H1 (cell line): ENCODE results near the gene DYRK1A. TPM values are rescaled to one million over a fixed set of nuclear protein-coding genes. Genes with fewer than 3 reads are reported as not detected.

ENCODE experiments used
- CTCF ChIA-PET: fragments of 300-600 bp; sonication (Branson Sonifier 250); formaldehyde crosslinking; loops from one replicate; lab custom pipeline; 2021; ENCODE audit not compliant: partially characterized antibody; lab: Charles Lee
- POLR2A ChIA-PET: fragments of 300-600 bp; sonication (Branson Sonifier 250); formaldehyde crosslinking; loops from one replicate; lab custom pipeline; 2021; ENCODE audit warnings: inconsistent platforms; ENCODE audit not compliant: partially characterized antibody; lab: Charles Lee
- DNase-seq, 2 experiments: peaks; one replicate each; pipeline versions ENCODE4 v3.0.0 to v3.0.0-alpha.2; 2010 to 2022; ENCODE audit warnings: low spot score in 2 of 2, low read depth in 1 of 2, mixed read lengths in 1 of 2
- FAIRE-seq: peaks from 2 replicates; lab custom pipeline; 2011; peaks lifted over from hg19 to GRCh38; lab: Jason Lieb, UNC
- H2AFZ ChIP-seq: 2 replicates; pipeline ENCODE4 v1.8.1; 2012; ENCODE audit warnings: low read length, inconsistent platforms
- H2AK5ac ChIP-seq: 2 replicates; pipeline ENCODE4 v1.6.1; 2013; ENCODE audit warnings: low read depth, low read length
- H2BK120ac ChIP-seq: replicated peaks from 2 replicates; pipeline ENCODE3; 2013; ENCODE audit warnings: low read depth, low read length, inconsistent platforms
- H2BK12ac ChIP-seq: 2 replicates; pipeline ENCODE4 v1.6.1; 2013; ENCODE audit warnings: low read depth, low read length
- H2BK15ac ChIP-seq: 2 replicates; pipeline ENCODE4 v1.6.1; 2013; ENCODE audit warnings: low read length
- H2BK20ac ChIP-seq: 2 replicates; pipeline ENCODE4 v1.6.1; 2013; ENCODE audit warnings: low read length
- H2BK5ac ChIP-seq: 2 replicates; pipeline ENCODE4 v1.6.1; 2013; ENCODE audit warnings: low read depth, low read length
- H3K14ac ChIP-seq: 2 replicates; pipeline ENCODE4 v1.6.1; 2013; ENCODE audit warnings: inconsistent platforms; ENCODE audit not compliant: insufficient read length
- H3K18ac ChIP-seq: 2 replicates; pipeline ENCODE4 v1.6.1; 2013; ENCODE audit warnings: low read length; ENCODE audit errors: extremely low read depth
- H3K23ac ChIP-seq: 2 replicates; pipeline ENCODE4 v1.6.1; 2013; ENCODE audit warnings: inconsistent platforms; ENCODE audit not compliant: insufficient read length
- H3K23me2 ChIP-seq: 2 replicates; pipeline ENCODE4 v1.6.1; 2013; ENCODE audit warnings: low read depth, low read length
- H3K27ac ChIP-seq: 2 replicates; pipeline ENCODE4 v1.6.1; 2011; ENCODE audit warnings: low read depth, low read length, inconsistent platforms
- H3K27me3 ChIP-seq, 4 experiments: replicated peaks in 1 of 4; 1 replicate in 1 of 4; 2 replicates in 3 of 4; pipeline versions ENCODE4 v1.6.1 to v1.8.1; 2011 to 2013; ENCODE audit warnings: low read length in 3 of 4, mild to moderate bottlenecking in 3 of 4, inconsistent platforms in 2 of 4, mixed read lengths in 2 of 4, moderate library complexity in 1 of 4; ENCODE audit not compliant: control insufficient read depth in 3 of 4, insufficient read depth in 3 of 4; ENCODE audit errors: extremely low read depth in 1 of 4
- H3K36me3 ChIP-seq, 4 experiments: 2 replicates each; pipeline versions ENCODE4 v1.6.1 to v1.8.1; 2011 to 2013; ENCODE audit warnings: mild to moderate bottlenecking in 4 of 4, low read length in 3 of 4, moderate library complexity in 2 of 4, control low read depth in 1 of 4, inconsistent platforms in 1 of 4; ENCODE audit not compliant: insufficient read depth in 4 of 4, control insufficient read depth in 2 of 4
- H3K4ac ChIP-seq: replicated peaks from 2 replicates; pipeline ENCODE3; 2013; ENCODE audit warnings: low read length, low read depth, mixed read lengths, inconsistent platforms; ENCODE audit not compliant: insufficient read length
- H3K4me1 ChIP-seq, 4 experiments: replicated peaks in 1 of 4; 1 replicate in 1 of 4; 2 replicates in 3 of 4; pipeline versions ENCODE4 v1.6.1 to v1.8.1; 2011 to 2013; ENCODE audit warnings: low read length in 3 of 4, inconsistent platforms in 2 of 4, mixed read lengths in 1 of 4; ENCODE audit not compliant: insufficient read depth in 4 of 4, control insufficient read depth in 3 of 4
- H3K4me2 ChIP-seq, 2 experiments: 2 replicates each; pipeline versions ENCODE4 v1.6.1 to v1.8.1; 2011 to 2013; ENCODE audit warnings: low read depth in 2 of 2, low read length in 2 of 2, control low read depth in 1 of 2, inconsistent platforms in 1 of 2, mild to moderate bottlenecking in 1 of 2; ENCODE audit not compliant: insufficient read depth in 1 of 2
- H3K4me3 ChIP-seq, 4 experiments: fragments of 200-600, 300-600 bp in 1 of 4; sonication (generic), shearing (Covaris generic), sonication (Bioruptor Twin) in 1 of 4; 2 replicates each; pipeline versions ENCODE4 v1.5.1 to v1.8.1; 2011 to 2016; ENCODE audit warnings: low read length in 4 of 4, low read depth in 3 of 4, control low read depth in 2 of 4, inconsistent platforms in 2 of 4, mild to moderate bottlenecking in 2 of 4, mixed read lengths in 1 of 4, moderate library complexity in 1 of 4; ENCODE audit not compliant: insufficient read depth in 2 of 4; ENCODE audit errors: extremely low read depth in 1 of 4
- H3K56ac ChIP-seq: replicated peaks from 2 replicates; pipeline ENCODE3; 2013; ENCODE audit warnings: low read depth, mild to moderate bottlenecking, mixed read lengths, low read length, inconsistent platforms; ENCODE audit not compliant: insufficient read length
- H3K79me1 ChIP-seq: 2 replicates; pipeline ENCODE4 v1.6.1; 2013; ENCODE audit warnings: low read depth, low read length, control low read depth
- H3K79me2 ChIP-seq, 2 experiments: 2 replicates each; pipeline versions ENCODE4 v1.6.1 to v1.8.1; 2012 to 2013; ENCODE audit warnings: low read length in 2 of 2, mild to moderate bottlenecking in 2 of 2, inconsistent platforms in 1 of 2; ENCODE audit not compliant: insufficient read depth in 2 of 2, control insufficient read depth in 1 of 2
- H3K9ac ChIP-seq, 4 experiments: replicated peaks in 1 of 4; 1 replicate in 1 of 4; 2 replicates in 3 of 4; pipeline versions ENCODE4 v1.6.1 to v1.8.1; 2011 to 2013; ENCODE audit warnings: low read depth in 3 of 4, low read length in 3 of 4, control low read depth in 2 of 4, mild to moderate bottlenecking in 2 of 4, moderate library complexity in 2 of 4, inconsistent platforms in 1 of 4; ENCODE audit errors: extremely low read depth in 1 of 4
- H3K9me3 ChIP-seq, 2 experiments: 2 replicates each; pipeline versions ENCODE4 v1.6.1 to v1.8.1; 2012 to 2013; ENCODE audit warnings: mild to moderate bottlenecking in 2 of 2, moderate library complexity in 2 of 2, control low read depth in 1 of 2, inconsistent platforms in 1 of 2, low read depth in 1 of 2, low read length in 1 of 2, mixed read lengths in 1 of 2; ENCODE audit not compliant: insufficient read depth in 2 of 2
- H4K20me1 ChIP-seq, 2 experiments: replicated peaks in 1 of 2; 2 replicates each; pipeline versions ENCODE3 to v1.8.1; 2011 to 2013; ENCODE audit warnings: inconsistent platforms in 2 of 2, low read length in 2 of 2, mild to moderate bottlenecking in 1 of 2; ENCODE audit not compliant: insufficient read depth in 2 of 2, control insufficient read depth in 1 of 2
- H4K5ac ChIP-seq: 2 replicates; pipeline ENCODE4 v1.6.1; 2013; ENCODE audit warnings: low read length, low read depth, mixed read lengths, inconsistent platforms; ENCODE audit not compliant: insufficient read length
- H4K8ac ChIP-seq: 2 replicates; pipeline ENCODE4 v1.8.0; 2013; ENCODE audit warnings: mild to moderate bottlenecking, moderate library complexity, low read length, inconsistent platforms; ENCODE audit not compliant: insufficient read depth; ENCODE audit errors: extremely low read depth
- H4K91ac ChIP-seq: replicated peaks from 2 replicates; pipeline ENCODE3; 2013; ENCODE audit warnings: low read length, mixed read lengths, inconsistent platforms; ENCODE audit not compliant: insufficient read length
- ASH2L ChIP-seq: fragments of 200-600, 300-600 bp; sonication (generic); IDR thresholded peaks from one replicate; pipeline ENCODE4 v1.7.1; 2017; ENCODE audit warnings: low read length
- CBX5 ChIP-seq: fragments of 300-800, 300-1000 bp; sonication (generic); IDR thresholded peaks from 2 replicates; pipeline ENCODE4 v1.7.1; 2016; ENCODE audit warnings: antibody characterized with exemption, low read length, low read depth
- KDM5A ChIP-seq: fragments of 200-600 bp; IDR thresholded peaks from 2 replicates; pipeline ENCODE4 v1.7.1; 2012; ENCODE audit warnings: mild to moderate bottlenecking, low read length, inconsistent platforms, mixed read lengths
- MAFK ChIP-seq: IDR thresholded peaks from 2 replicates; pipeline ENCODE4 v1.6.1; 2012; ENCODE audit warnings: low read depth, mild to moderate bottlenecking, improper control_type of control experiment, low read length
- POU5F1 ChIP-seq: IDR thresholded peaks from 2 replicates; pipeline ENCODE4 v1.6.1; 2011; ENCODE audit warnings: low read depth, mild to moderate bottlenecking, low read length, moderate library complexity
- RXRA ChIP-seq: IDR thresholded peaks from 2 replicates; pipeline ENCODE4 v1.6.1; 2011; ENCODE audit warnings: low read depth, mild to moderate bottlenecking, low read length, moderate library complexity; ENCODE audit not compliant: insufficient read depth
- WGBS, 2 experiments: shearing (Covaris generic) in 1 of 2; methylation state at CpG; one replicate each; pipeline versions ENCODE4 v1.1.6 to v1.1.7; 2013 to 2015; ENCODE audit warnings: low lambda C conversion rate in 2 of 2, mixed read lengths in 2 of 2, inconsistent platforms in 1 of 2, low coverage in 1 of 2, missing lambda C conversion rate in 1 of 2; ENCODE audit not compliant: insufficient replicate concordance in 2 of 2, insufficient coverage in 1 of 2, insufficient read length in 1 of 2; ENCODE audit errors: extremely low coverage in 1 of 2, missing lambda C conversion rate in 1 of 2; 5-methylcytosine and 5-hydroxymethylcytosine counted together
- polyA plus RNA-seq, 7 experiments: library from polyadenylated mRNA; depleted of rRNA in 3 of 7; stranded (reverse) in 5 of 7; unstranded in 2 of 7; fragments of >200 nt in 5 of 7; fragments of 200-250 nt in 2 of 7; gene quantifications; 1 replicate in 5 of 7; 2 replicates in 1 of 7; 4 replicates in 1 of 7; pipeline versions ENCODE4 v1.2.1 to v1.2.3, GENCODE V29; 2011 to 2013; ENCODE audit warnings: missing spikeins in 2 of 7, mixed read lengths in 2 of 7
- total RNA-seq: library from RNA; stranded (reverse); fragmentation: NEBNext Ultra II Directional; extraction: Animal tissue kit (Norgen Biotek cat#: 25700); gene quantifications from 2 replicates; pipeline ENCODE4 v1.2.1, GENCODE V29; 2021
- TF ChIP-seq, protein P1 (sequence below): IDR thresholded peaks from 2 replicates; pipeline ENCODE4 v1.6.1; 2012; ENCODE audit warnings: inconsistent platforms

The DYRK1A gene
- total and polyA plus RNA-seq, 2 of the 8 experiments (the other 6 are each of a cell fraction or from before 2014, with no cell fraction given), result 61.1 to 62.2 TPM

DNA sequence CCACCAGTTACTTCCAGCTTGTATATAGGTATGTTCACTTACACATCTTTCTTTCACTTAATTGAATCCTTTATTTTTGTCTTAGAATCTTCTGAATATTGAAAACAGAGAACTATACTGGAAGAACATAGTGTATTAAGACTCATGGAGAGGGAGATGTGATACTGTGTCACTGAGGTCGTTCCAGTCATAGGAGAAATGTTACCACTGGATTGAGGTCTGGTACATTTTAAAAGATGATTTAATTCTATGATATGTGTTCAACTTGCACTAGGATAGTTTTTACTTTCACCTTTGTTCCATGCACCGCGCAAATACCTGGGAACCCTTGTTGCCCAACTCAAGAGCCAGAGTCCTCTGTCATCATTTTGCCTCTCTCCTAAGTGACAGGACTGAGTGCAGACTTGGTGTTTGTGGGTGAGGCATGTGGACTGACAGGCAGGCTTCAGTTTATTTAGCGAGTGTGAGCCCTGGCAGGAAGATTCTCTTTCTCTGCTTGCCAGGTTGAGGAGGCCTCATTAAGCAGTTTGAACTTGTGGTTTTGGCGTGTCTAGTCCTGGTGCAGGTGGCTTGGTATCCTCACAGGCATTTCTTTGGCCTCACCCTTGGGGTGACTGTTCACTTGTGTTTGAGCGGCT is 63.7 kb downstream of the DYRK1A start:
- DNase-seq, result no peak
- Histone ChIP-seq H4K20me1 (peaks cover 2 to 14% of the 10 kb centered on the region in 2 experiments), H3K4me3 (no peak overlapping the region), H3K9ac (peak overlapping the region in 1 of 4 experiments; percentile 20; a peak in 1 of 7 replicates), H3K23ac (no peak overlapping the region)
- no peak for TF ChIP-seq ASH2L
- no peak for TF ChIP-seq MAFK
- TF ChIP-seq KDM5A, result no peak
- TF ChIP-seq RXRA, result no peak
- TF ChIP-seq CBX5, result no peak
- TF ChIP-seq, protein P1, sequence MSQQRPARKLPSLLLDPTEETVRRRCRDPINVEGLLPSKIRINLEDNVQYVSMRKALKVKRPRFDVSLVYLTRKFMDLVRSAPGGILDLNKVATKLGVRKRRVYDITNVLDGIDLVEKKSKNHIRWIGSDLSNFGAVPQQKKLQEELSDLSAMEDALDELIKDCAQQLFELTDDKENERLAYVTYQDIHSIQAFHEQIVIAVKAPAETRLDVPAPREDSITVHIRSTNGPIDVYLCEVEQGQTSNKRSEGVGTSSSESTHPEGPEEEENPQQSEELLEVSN, result no peak
- no peak for TF ChIP-seq POU5F1
- TF ChIP-seq, all 59 proteins: peak for 0
- H3K27me3 ChIP-seq, result no peaks in the 10 kb centered on the region
- ChIA-PET POLR2A (interaction anchor here (1.5 kb wide), 1 partner anchor 172 kb away, joined by 3 read pairs; no protein-coding TSS in a partner anchor), CTCF (no interaction called here)
- H4K8ac ChIP-seq, result no peak overlapping the region
- no peak overlapping the region for H2BK120ac ChIP-seq
- peaks cover 8% of the 10 kb centered on the region for H3K79me1 ChIP-seq
- H3K79me2 ChIP-seq, result peaks cover 3 to 95% of the 10 kb centered on the region in 2 experiments; a peak in 3 of 4 replicates
- peak overlapping the region; percentile 50; the same call in 1 of the 2 replicates for H2BK5ac ChIP-seq
- no peak overlapping the region for H2AK5ac ChIP-seq
- peaks cover 0 to 5% of the 10 kb centered on the region in 2 experiments; a peak in 1 of 4 replicates for H3K9me3 ChIP-seq
- H3K56ac ChIP-seq, result no peak overlapping the region
- WGBS, 2 experiments, result 82% methylated on average over 6 of the region's 6 CpGs; no CpG with 5 or more reads in 1 of the 2 experiments
- no peak overlapping the region for H4K91ac ChIP-seq
- peaks cover 3 to 14% (median 9%) of the 10 kb centered on the region in 4 experiments; a peak in 5 of 7 replicates for H3K4me1 ChIP-seq
- no peak overlapping the region for H3K4ac ChIP-seq
- no peak overlapping the region for H3K18ac ChIP-seq
- peak overlapping the region; percentile 66; the same call in 1 of the 2 replicates for H2BK20ac ChIP-seq
- no peak overlapping the region for H2AFZ ChIP-seq
- no peak overlapping the region for H2BK15ac ChIP-seq
- H2BK12ac ChIP-seq, result peak overlapping the region; percentile 60; the same call in 1 of the 2 replicates
- no peak for FAIRE-seq
- H3K27ac ChIP-seq, result no peak overlapping the region; the same call in 1 of the 2 replicates
- H4K5ac ChIP-seq, result no peak overlapping the region
- H3K23me2 ChIP-seq, result no peaks in the 10 kb centered on the region
- no peak overlapping the region for H3K14ac ChIP-seq
- H3K4me2 ChIP-seq, result peak overlapping the region in 1 of 2 experiments; percentile 33; a peak in 1 of 4 replicates
- H3K36me3 ChIP-seq, result peaks cover 0 to 12% (median 3%) of the 10 kb centered on the region in 4 experiments; a peak in 3 of 8 replicates
